Activated T-cell treated with anti-CD3 and anti-CD28 coated beads, Interleukin-2, amount 50 U/mL, for 24 hours (primary cell): ENCODE results near the gene PTPRM.

Experiments used
- DNase-seq: peaks from one replicate; pipeline ENCODE4 v3.0.0-alpha.2; 2020
- H3K27ac Mint-ChIP-seq: 2 replicates; pipeline ENCODE4 v1.8.0; 2020; ENCODE audit warnings: mild to moderate bottlenecking, mixed read lengths
- H3K27me3 Mint-ChIP-seq: 2 replicates; pipeline ENCODE4 v1.8.0; 2020; ENCODE audit warnings: mixed read lengths
- H3K36me3 Mint-ChIP-seq: 2 replicates; pipeline ENCODE4 v1.8.0; 2020; ENCODE audit warnings: low read depth, mixed read lengths
- H3K4me1 Mint-ChIP-seq: 2 replicates; pipeline ENCODE4 v1.8.0; 2020; ENCODE audit warnings: low read depth, mixed read lengths
- H3K4me3 Mint-ChIP-seq: 2 replicates; pipeline ENCODE4 v1.8.0; 2020; ENCODE audit warnings: mild to moderate bottlenecking, moderate library complexity, mixed read lengths
- H3K9me3 Mint-ChIP-seq: 2 replicates; pipeline ENCODE4 v1.8.0; 2020; ENCODE audit warnings: mixed read lengths

Gene PTPRM

DNA sequence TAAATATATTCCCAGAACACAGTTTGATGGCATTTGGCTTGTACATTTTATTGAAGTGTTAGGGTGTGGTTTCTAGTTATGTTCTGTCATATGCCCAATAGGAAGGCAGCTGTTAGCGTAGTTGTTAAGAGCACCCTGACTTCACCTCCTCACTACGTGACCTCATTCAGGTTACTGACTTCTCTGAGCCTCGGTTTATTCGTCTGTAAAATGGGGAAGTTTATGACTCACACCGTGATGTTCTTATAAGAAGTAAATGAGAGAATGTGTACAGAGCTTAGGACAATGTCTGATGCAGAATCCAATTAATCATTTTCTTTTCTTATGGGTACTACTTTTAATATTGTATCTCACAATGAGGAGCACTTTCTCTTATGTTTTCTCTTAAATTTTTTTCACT lies 226.0 kb downstream of the PTPRM start:
- no peaks in the 10 kb centered on the region for H3K4me1 Mint-ChIP-seq
- no peaks in the 10 kb centered on the region for H3K27me3 Mint-ChIP-seq
- H3K36me3 Mint-ChIP-seq = no peaks in the 10 kb centered on the region
- no peak overlapping the region for H3K4me3 Mint-ChIP-seq
- no peaks in the 10 kb centered on the region for H3K9me3 Mint-ChIP-seq
- H3K27ac Mint-ChIP-seq = no peak overlapping the region
- DNase-seq = no peak

GRCh38 chr18:7803956-7804469 lies 236.9 kb downstream of the PTPRM start:
- H3K4me1 Mint-ChIP-seq = peaks cover 3% of the 10 kb centered on the region
- H3K36me3 Mint-ChIP-seq = no peaks in the 10 kb centered on the region
- no peak overlapping the region for H3K4me3 Mint-ChIP-seq
- no peak for DNase-seq
- no peak overlapping the region for H3K27ac Mint-ChIP-seq
- no peaks in the 10 kb centered on the region for H3K27me3 Mint-ChIP-seq
- peaks cover 2% of the 10 kb centered on the region for H3K9me3 Mint-ChIP-seq

DNA sequence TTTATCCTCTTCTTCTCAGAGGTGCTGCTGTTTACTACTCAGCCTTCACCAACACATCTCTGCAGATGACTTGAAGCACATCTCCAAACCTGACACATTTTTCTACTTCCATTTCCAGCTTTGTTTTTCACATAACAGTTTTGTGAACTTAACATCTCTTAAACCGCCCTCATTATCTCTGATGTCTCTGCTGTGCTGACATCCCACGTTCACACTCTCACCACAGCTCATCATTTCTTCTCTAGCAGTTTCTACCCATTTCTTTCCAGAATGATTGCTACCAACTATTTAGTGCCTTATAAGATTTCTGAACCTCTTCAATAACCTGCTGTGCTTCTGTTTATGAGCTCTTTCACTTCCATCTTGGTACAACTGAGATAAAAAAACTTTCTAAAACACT lies 238.0 kb downstream of the PTPRM start:
- no peaks in the 10 kb centered on the region for H3K36me3 Mint-ChIP-seq
- no peak for DNase-seq
- H3K4me1 Mint-ChIP-seq = peaks cover 3% of the 10 kb centered on the region
- H3K4me3 Mint-ChIP-seq = no peak overlapping the region
- H3K9me3 Mint-ChIP-seq = peaks cover 2% of the 10 kb centered on the region
- peak overlapping the region; percentile 42 for H3K27ac Mint-ChIP-seq
- no peaks in the 10 kb centered on the region for H3K27me3 Mint-ChIP-seq

GRCh38 chr18:7805880-7806279 lies 238.8 kb downstream of the PTPRM start:
- H3K4me3 Mint-ChIP-seq = no peak overlapping the region
- H3K27me3 Mint-ChIP-seq = no peaks in the 10 kb centered on the region
- H3K9me3 Mint-ChIP-seq = peaks cover 2% of the 10 kb centered on the region
- no peaks in the 10 kb centered on the region for H3K36me3 Mint-ChIP-seq
- H3K27ac Mint-ChIP-seq = no peak overlapping the region
- peaks cover 3% of the 10 kb centered on the region for H3K4me1 Mint-ChIP-seq
- DNase-seq = no peak

DNA sequence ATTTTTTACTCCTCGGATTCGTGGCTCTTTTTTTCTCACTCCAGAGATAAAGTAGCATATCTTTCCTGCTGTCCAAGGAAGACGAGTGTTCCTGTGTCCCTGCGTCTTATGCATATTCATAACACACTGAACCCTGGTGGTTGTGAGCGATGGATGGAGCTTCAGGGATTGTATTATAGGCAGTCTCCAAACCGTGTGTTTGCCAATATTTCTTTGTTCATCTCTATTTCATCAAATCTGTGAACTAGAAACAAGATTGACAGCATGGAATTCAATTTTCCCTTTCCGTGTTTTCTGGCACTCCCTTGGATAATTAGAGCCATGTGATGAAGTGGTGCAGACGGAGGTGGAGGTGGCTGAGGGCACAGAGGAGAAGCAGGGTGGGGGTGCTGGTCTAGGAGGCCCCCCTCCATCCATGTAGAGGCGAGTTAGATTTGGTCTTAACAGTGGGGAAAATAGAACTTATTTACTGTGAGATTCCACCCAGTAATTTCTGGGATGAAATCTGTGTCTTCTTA lies 240.9 kb downstream of the PTPRM start:
- no peak overlapping the region for H3K27ac Mint-ChIP-seq
- peaks cover 4% of the 10 kb centered on the region for H3K9me3 Mint-ChIP-seq
- no peaks in the 10 kb centered on the region for H3K27me3 Mint-ChIP-seq
- H3K4me3 Mint-ChIP-seq = no peak overlapping the region
- H3K4me1 Mint-ChIP-seq = peaks cover 3% of the 10 kb centered on the region
- no peak for DNase-seq
- no peaks in the 10 kb centered on the region for H3K36me3 Mint-ChIP-seq

DNA sequence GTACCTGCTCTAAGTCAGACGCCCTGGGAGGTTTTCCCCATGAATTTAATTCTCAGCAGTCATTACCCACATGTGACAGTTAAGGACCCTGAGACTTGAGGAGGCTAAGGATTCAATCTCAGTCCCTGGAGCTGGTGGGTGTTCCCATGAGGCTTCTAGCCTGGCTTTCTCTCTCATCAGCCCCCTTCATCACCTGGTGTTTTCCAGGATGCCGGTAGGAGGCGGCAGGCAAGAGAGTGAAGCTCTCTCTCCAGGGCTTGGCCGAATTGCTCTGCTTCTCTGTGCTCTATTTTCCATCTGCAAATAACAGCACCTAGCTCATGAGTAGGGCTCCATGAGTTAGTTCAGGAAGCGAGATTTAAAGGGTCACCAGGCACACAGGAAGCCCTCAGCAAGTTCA lies 241.9 kb downstream of the PTPRM start:
- peaks cover 7% of the 10 kb centered on the region for H3K9me3 Mint-ChIP-seq
- no peak overlapping the region for H3K27ac Mint-ChIP-seq
- no peak for DNase-seq
- H3K4me3 Mint-ChIP-seq = no peak overlapping the region
- H3K36me3 Mint-ChIP-seq = no peaks in the 10 kb centered on the region
- peaks cover 3% of the 10 kb centered on the region for H3K4me1 Mint-ChIP-seq
- H3K27me3 Mint-ChIP-seq = no peaks in the 10 kb centered on the region

- Mint-ChIP-seq H3K9me3 (peaks cover 11% of the 10 kb centered on the region), H3K27ac (no peak overlapping the region), H3K4me1 (peaks cover 3% of the 10 kb centered on the region), H3K4me3 (no peak overlapping the region), H3K36me3 (no peaks in the 10 kb centered on the region), H3K27me3 (no peaks in the 10 kb centered on the region)
- no peak for DNase-seq
Observed at GRCh38 chr18:7809455-7809854, 242.3 kb downstream of the PTPRM start.

DNA sequence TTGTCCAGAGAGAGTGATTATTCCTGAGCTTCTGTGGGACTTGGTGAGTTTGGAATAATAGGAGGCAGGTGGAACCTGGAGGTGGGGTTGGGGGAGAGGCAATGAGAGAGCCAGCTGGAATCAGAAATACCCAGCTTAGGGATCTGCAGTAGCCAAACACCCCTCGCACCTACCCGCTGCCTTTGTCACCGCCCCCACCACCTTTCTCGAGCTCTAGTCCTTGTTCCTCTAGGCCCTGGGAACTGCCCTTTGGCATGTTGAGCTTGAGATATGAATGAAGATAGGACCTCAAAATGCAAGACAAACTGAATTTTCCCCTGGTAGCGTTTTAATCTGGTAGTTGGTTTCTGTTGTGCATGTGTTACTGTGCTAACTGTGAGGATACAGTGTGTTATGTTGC lies 242.9 kb downstream of the PTPRM start:
- DNase-seq = no peak
- Mint-ChIP-seq H3K27ac (no peak overlapping the region), H3K9me3 (peaks cover 16% of the 10 kb centered on the region), H3K4me1 (peaks cover 2% of the 10 kb centered on the region), H3K27me3 (no peaks in the 10 kb centered on the region), H3K36me3 (no peaks in the 10 kb centered on the region), H3K4me3 (no peak overlapping the region)

- no peak for DNase-seq
- Mint-ChIP-seq H3K27me3 (no peaks in the 10 kb centered on the region), H3K4me3 (no peak overlapping the region)
Observed at GRCh38 chr18:7812431-7813063, 245.4 kb downstream of the PTPRM start.

DNA sequence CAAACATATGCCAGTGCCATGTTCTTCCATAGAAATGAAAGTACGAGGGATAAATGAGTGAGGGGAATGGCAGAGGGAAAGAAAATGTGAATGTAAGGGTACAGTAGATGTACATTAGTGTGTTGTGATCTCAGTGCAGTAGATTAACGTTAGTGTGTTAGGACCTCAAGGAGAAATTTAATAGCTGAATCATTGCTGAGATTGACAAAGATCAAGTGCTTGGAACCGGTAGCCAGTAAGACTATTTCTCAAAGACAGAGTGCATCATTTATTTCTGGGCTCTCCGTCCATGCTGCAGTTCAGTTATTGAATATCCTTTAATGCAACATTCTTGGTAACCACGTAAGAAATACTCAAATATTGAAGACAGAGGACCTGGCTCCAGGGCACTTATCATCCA lies 246.0 kb downstream of the PTPRM start:
- H3K9me3 Mint-ChIP-seq = peaks cover 22% of the 10 kb centered on the region
- no peaks in the 10 kb centered on the region for H3K27me3 Mint-ChIP-seq
- no peaks in the 10 kb centered on the region for H3K4me1 Mint-ChIP-seq
- no peak overlapping the region for H3K27ac Mint-ChIP-seq
- H3K36me3 Mint-ChIP-seq = no peaks in the 10 kb centered on the region
- DNase-seq = no peak
- H3K4me3 Mint-ChIP-seq = no peak overlapping the region

More at GRCh38 chr18:7812431-7813063, 245.4 kb downstream of the PTPRM start:
- peaks cover 22% of the 10 kb centered on the region for H3K9me3 Mint-ChIP-seq
- no peaks in the 10 kb centered on the region for H3K4me1 Mint-ChIP-seq
- no peaks in the 10 kb centered on the region for H3K36me3 Mint-ChIP-seq
- H3K27ac Mint-ChIP-seq = no peak overlapping the region

DNA sequence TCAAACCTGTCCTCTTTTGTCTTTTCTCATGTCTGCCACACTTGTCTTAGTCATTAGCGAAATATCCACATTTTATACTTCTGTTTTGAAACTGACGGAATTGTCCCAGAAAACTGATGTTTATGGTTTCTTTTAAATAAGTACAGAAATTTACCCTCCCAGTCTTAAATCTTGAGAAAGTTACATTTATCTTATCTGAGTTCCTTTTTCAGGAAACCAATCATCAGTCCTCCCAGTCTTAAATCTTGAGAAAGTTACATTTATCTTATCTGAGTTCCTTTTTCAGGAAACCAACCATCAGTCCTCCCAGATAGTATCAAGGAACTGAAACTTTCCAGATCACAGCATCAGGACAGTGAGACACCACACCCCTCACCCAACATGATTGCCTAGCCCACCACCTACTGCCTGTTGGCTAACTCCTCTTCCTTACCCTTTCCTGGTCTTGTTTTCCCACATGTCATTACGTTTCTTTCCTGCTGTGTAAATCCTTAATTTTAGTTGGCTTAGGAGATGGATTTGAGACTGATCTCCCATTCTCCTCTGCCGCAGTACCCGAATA lies 247.7 kb downstream of the PTPRM start:
- H3K9me3 Mint-ChIP-seq = peaks cover 22% of the 10 kb centered on the region
- no peaks in the 10 kb centered on the region for H3K36me3 Mint-ChIP-seq
- H3K27ac Mint-ChIP-seq = no peak overlapping the region
- H3K4me3 Mint-ChIP-seq = no peak overlapping the region
- no peak for DNase-seq
- no peaks in the 10 kb centered on the region for H3K4me1 Mint-ChIP-seq
- no peaks in the 10 kb centered on the region for H3K27me3 Mint-ChIP-seq

GRCh38 chr18:7815787-7816186 lies 248.7 kb downstream of the PTPRM start:
- Mint-ChIP-seq H3K36me3 (no peaks in the 10 kb centered on the region), H3K4me1 (no peaks in the 10 kb centered on the region)

DNA sequence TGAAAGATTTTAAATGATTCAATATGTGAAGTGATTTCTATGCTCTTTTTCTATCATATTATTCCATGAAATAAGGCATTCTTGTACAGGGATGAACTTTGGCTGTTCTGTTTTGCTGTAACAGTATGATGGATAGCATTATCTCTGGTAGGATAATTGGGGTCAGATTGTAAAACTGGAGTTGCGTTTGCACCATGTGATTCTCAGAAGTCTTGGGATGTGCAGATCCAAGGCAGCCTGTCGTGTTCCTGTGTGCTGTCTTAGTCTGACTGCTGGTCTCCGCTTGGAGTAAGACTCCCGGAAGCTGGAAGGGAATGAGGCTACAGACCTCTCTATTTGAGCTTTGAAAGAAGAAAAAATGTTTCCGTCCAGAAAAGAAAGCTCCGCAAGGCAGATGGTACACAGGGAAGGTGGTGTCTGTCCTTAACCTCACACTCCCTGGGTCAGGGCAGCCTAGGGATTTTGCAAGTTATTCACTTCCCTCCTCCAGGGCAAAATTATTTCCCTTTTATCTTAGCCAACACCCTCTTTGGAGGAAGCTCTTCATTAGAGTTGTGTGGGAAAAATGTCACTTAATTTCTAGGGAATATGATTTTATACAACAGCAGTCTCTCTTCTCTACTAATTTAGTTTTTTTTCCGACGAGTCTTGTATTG lies 250.6 kb downstream of the PTPRM start:
- no peak overlapping the region for H3K27ac Mint-ChIP-seq
- H3K27me3 Mint-ChIP-seq = no peaks in the 10 kb centered on the region
- H3K9me3 Mint-ChIP-seq = peaks cover 22% of the 10 kb centered on the region
- H3K4me3 Mint-ChIP-seq = no peak overlapping the region
- no peak for DNase-seq
- no peaks in the 10 kb centered on the region for H3K4me1 Mint-ChIP-seq
- no peaks in the 10 kb centered on the region for H3K36me3 Mint-ChIP-seq

More at GRCh38 chr18:7815787-7816186, 248.7 kb downstream of the PTPRM start:
- DNase-seq = no peak
- Mint-ChIP-seq H3K9me3 (peaks cover 22% of the 10 kb centered on the region), H3K27me3 (no peaks in the 10 kb centered on the region), H3K4me3 (no peak overlapping the region), H3K27ac (no peak overlapping the region)

DNA sequence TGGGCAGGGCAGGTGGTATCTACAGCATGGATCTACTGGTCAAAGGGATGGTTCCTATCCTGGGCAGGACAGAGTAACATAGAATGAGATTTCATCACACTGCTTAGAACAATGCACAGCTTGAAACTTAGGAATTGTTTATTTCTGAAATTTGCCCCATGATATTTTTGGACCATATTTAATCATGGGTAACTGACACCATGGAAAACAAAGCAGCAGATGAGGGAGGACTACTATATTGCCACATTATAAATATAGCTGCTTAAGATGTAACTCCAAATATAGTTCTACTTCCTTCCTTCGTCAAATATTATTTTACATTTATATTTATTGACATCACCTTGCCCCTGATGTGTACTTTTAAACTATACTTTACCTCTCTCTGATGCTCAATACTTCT lies 254.7 kb downstream of the PTPRM start:
- Mint-ChIP-seq H3K9me3 (peaks cover 3% of the 10 kb centered on the region), H3K27ac (no peak overlapping the region), H3K27me3 (no peaks in the 10 kb centered on the region), H3K4me1 (no peaks in the 10 kb centered on the region), H3K4me3 (no peak overlapping the region), H3K36me3 (no peaks in the 10 kb centered on the region)
- no peak for DNase-seq
